Ammon's horn (tissue), 1 donor: ENCODE data around the gene HERPUD1.
"Not testable (repeated sequence)": the region's sequence is repeated elsewhere in the genome, so short reads cannot be mapped to it uniquely, and the experiment has no call there.

Experiments
- DNase-seq: peaks from one replicate; pipeline ENCODE4 v3.0.0-alpha.2; 2016; ENCODE audit warnings: low spot score

The HERPUD1 gene

DNA sequence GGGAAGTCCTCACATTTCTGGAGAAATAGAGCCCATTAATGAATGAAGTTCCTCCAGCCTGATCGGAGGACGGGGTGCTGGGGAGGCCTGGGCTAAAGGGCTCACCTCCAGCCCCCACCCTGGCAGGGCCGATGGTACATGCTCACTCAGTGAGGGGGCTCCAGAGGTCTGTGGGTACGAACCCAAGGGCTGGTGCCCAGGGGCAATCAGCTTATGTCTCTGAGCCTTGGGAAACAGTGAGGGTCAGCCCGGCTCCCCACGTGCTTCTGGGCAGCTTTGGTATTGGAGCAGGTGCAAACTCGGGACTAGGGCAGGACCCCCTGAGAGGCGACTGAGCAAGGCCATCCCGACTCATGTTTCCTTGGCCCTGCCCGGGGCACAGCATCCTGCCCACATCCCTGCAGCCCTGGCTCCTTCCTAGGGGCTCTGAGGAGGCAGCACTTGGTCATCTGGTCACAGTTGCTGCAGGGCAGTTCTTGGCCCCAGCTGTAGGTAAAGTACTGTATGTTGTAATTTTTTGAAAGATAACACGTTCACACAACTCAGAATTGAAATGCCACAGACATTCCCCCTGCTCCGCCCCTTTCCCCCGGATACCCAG lies 28.8 kb downstream of the HERPUD1 start:
- no peak for DNase-seq

DNA sequence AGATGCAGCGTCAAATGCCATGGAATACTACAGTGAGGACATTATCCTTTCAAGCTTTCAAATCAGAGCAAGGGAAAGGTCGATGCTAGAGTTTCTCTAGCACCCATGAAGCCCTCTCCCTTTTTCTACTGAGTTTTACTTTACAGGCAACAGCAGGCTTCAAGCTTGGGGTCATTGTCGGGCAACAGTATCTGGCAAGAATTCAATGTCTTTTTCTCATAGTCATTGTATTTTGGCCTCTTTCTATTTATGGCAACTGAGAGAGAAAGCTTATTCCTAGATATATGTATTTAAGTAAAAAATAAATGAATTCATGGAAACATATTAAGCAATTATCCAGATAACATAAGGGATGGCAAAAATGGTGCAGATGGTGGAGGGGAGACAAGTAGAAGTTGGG lies 29.4 kb downstream of the HERPUD1 start:
- DNase-seq, result no peak

DNA sequence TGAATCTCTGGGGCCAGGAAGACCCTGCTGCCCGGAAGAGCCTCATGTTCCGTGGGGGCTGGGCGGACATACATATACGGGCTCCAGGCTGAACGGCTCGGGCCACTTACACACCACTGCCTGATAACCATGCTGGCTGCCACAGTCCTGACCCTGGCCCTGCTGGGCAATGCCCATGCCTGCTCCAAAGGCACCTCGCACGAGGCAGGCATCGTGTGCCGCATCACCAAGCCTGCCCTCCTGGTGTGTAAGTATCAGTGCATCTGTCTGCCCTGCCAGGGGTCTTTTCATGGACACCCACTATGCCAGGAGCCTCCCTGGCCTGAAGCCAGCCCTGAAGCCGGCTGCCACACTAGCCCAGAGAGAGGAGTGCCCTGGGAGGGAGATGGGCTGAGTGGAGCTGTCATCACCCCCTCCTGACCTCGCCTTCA lies 29.9 kb downstream of the HERPUD1 start, which contains the start of gene CETP:
TSS of gene CETP (plus strand) at position 100 of the 431 bp plus-strand sequence. CDS start at position 130, 30 bp downstream.
- no peak for DNase-seq

DNA sequence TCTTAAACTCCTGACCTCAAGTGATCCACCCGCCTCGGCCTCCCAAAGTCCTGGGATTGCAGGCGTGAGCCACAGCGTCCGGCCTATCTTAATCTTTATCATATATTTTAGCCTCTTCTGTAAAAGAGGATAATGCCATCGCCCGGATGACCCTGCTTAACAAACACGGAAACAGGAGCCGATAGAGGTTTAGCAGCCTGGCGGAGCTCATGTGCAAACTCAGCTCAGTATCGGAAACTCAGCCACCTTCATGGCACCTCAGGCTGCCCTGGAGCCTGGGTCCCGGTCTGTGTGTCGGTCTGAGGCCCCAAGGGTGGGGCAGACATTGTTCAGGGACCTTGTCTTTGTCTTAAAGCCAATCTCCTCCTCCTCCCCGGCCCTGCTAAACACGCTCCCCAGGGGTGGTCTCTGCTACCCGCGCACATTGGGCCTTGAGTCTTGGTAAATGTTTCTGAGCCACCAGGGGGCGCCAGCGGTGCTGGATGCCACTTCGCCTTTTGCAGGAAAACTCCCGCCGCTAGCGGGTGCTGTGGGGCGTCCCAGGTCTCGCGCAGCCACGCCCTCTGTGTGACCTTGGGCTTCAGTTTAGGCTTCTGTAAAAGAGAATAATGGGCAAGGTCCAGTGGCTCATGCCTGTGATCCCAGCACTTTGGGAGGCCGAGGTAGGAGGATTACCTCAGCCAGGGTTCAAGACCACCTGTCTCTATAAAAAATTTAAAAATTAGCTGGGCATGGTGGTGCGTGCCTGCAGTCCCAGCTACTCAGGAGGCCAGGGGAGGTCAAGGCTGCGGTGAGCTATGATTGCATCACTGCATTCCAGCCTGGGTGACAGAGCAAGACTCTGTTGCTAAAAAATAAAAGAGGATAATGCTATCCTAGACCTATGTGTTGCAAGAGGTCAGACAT lies 32.6 kb downstream of the HERPUD1 start:
- peak; percentile 63 for DNase-seq

DNA sequence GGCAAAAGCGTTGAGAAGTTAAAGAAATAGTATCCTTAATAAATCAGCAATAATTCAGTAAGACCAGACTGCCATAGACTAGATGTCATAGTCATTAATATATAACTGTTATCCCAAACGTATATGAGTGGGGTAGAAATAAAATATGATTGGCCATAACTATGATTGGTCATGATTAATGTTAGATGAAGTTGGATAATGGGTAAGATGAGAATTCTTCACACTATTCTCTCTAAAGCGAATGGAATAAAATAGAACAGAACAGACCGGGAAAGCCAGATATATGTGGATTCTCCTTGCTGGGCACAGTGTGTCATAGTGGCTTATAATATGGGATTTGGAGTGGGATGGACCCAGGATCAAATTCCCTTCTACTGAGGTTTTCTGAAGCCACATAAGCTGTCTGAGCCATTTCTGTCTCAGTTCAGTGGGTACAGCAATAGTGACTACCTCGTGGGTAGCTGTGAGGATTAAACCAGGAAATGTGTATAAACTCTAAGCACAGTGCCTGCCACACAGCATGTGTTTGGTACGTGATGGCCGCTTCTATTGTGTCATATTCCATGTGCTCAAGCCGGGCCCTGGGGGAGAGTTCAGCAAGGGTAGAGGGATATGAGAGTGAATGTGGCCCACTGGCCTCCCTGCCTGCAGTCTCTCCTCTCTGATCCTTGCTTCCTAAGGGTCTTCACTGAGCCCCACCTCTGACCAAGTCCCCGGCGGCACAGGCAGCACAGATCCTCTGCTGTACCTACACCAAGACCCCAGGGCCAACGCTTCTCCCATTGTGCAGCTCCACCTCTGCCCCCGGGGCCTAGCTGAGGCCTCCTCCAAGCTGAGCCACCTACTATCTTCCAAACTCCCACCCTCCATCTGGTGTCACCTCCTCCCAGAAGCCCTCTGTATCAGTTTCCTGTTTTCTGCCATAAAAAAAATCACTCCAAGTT lies 33.5 kb downstream of the HERPUD1 start:
- DNase-seq, result peak; percentile 67

DNA sequence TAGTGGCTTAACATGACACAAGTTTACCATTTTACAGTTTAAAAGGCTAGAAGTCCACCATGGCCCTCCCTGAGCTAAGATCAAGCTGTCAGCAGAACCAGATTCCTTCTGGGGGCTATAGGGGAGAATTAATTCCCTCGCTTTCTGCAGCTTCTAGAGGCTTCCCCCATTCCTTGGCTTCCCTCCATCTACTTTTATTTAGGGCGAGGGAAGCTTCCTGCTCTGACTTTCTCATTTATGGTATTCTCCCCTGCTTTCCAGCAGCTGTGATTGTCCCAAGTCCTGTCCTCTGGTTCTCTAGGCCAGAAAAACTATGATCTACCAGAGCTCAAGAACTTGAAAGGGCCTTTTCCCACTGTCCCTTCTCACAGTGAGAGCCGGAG lies 34.1 kb downstream of the HERPUD1 start:
- no peak for DNase-seq

DNA sequence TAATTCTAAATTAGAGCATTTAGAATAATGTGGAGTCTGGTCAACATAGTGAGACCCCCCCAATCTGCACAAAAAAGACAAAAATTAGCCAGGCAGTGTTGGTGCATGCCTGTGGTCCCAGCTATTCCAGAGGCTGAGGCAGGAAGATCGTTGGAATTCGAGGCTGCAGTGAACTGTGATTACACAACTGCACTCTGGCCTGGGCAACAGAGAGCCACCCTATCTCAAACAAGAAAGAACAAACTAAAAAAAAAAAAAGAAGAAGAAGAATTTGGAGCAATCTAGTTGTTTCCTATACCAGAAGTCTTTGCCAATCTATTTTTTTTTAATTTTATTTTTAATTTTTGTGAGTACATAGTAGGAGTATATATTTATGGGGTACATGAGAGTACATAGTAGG lies 35.8 kb downstream of the HERPUD1 start:
- no peak for DNase-seq

DNA sequence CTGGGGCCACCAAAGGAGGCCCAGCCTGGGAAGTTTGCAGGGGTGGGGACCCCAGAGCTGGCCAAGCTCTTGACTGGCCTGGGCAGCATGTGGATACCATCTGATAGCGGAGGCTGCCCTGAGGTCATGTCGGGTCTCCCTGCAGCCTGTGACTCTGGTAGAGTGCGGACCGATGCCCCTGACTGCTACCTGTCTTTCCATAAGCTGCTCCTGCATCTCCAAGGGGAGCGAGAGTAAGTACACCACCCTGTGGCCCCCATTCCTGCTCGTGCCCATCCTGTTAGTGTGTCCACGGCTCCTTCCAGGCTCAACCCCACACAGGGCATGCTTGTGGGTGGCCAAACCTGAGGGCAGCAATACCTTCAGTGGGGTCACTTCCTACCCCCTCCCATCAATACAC lies 37.8 kb downstream of the HERPUD1 start:
- DNase-seq, result no peak

DNA sequence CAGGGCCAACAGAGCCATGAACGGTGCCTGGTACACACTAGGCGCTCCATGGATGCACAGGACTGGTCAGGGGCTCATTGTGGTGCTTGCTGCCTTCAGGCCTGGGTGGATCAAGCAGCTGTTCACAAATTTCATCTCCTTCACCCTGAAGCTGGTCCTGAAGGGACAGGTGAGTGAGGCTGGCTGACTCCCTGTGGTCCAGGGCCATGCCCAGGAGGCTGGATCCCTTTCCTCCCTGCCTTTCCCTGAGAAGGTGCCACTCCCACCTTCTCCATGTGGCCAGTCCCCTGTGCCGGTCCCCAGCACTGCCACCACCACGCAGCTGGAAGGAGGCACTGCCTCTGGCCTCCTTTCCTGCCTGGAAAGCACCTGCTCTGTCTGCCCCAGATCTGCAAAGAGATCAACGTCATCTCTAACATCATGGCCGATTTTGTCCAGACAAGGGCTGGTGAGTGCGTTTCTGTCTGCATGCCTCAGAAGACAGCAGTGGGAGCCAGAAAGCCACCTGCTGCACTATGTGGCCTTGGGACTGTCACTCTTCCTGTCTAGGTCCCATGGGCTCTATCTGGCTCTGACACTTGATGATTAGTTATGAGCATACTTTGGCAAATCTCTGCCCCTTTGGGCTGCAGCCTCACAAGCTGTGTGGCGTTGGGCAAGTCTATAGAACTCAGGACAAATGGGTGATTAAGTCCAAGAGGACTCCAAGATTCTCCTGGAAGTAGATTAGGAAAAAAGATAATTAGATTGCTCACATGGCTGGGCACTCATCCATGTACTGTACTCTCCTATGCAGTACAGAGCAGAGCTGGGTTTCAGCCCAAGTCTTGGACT lies 39.2 kb downstream of the HERPUD1 start:
- no peak for DNase-seq

DNA sequence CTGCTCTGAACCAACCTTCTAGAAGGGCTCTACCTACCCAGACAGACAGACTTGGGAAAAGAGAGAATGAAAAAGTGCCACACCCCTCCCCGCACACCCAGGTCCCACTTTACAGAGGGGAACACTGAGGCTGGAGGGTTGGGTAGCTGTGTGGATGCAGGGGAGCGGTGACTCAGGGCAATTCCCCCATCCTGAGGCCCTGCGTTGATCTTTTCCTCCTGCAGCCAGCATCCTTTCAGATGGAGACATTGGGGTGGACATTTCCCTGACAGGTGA lies 39.8 kb downstream of the HERPUD1 start:
- no peak for DNase-seq

DNA sequence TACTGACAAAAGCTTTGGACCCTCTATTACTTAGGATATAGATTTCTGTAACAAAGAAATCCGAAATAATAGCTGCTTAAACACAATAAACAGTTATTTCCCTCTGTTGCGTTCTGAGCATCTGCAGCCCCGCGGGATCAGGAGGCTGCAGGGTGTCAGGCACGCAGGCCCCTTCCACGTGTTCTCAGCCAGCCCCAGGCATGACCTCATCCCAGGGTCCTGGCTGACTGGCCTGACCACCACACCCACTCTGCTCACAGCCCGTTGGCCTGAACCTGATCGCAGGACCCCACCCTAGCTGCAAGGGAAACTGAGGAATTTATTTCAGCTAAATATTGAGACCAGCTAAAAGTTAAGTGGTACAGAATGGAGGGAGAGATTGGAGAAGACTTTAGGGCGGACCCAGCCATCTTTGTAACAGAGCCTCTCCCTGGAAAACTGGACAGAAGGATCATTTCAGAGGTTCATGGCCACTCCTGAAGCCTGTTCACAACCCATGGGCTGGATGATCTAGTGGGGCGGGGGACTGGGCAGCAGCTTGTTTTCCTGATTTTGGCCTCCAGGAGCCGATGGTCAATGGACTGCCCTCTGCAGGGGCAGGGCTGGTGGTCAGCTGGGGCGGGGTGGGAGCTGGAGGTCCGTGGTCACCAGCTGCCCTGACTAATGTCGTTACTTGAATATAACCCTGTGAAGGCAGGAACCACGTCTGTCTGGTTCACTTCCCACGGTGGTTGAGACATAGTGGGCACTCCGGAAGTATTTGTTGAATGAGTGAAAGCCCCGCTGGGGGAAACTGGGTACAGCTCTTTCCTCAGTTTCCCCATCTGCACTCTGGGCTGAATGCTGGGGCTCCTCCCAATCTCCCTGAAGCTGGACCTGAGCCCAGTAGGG lies 40.7 kb downstream of the HERPUD1 start:
- no peak for DNase-seq

DNA sequence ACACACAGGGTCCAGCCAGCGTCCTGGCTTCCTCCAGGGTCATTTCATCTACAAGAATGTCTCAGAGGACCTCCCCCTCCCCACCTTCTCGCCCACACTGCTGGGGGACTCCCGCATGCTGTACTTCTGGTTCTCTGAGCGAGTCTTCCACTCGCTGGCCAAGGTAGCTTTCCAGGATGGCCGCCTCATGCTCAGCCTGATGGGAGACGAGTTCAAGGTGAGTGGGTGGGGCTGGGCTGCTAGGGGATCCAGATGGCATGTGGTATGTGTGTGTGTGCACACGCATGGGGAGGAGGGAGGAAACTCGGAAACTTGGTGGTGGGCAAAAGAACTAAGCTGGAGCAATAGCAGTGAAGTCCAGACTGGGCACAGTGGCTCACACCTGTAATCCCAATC lies 41.4 kb downstream of the HERPUD1 start:
- no peak for DNase-seq

DNA sequence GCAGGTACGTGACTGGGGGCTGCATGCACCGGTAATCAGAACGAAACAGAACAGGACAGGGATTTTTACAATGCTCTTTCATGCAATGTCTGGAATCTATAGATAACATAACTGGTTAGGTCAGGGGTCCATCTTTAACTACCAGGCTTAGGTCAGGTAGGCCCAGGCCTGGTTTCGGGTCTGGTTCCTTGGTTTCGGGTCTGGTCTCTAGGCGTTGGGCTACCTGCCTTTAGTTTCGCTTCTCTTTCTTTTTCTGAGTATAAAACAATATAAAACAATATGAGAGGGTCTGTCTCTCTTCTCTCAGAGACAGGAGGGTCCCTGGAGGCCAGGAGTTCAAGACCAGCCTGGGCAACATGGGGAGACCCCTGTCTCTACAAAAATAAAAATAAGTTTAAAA lies 42.0 kb downstream of the HERPUD1 start:
- DNase-seq, result not testable (repeated sequence)

DNA sequence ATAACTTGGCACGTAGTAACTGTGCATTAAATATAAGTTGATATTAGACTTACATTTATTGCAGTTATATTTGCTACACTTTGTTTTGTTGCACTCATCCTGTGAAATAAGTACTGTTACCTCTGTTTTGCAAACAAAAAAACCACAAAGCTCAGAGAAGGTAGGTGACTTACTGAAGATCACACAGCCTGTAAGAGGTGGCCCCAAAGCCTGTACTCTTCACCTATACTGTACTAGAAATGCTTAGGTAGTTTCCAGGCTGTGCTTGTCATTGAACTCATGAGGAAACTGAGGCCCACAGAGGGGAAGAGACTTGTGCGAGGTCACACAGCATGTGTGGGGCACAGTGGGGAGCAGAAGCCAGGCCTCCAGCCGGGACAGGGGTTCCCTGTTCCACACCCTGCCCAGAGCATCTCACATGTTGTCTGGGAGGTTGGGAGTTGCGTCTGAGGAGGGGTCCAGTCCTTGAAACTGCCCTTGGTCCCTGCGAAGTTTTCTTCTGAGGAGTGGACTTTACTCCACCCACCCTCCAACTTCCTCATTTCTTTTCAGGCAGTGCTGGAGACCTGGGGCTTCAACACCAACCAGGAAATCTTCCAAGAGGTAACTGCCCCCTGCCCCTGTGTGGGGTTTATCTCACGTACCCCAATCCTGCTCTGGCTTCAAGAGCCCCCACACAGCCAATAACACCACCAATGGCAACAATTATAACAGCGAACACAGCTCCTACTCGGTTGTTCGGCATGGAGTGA lies 42.8 kb downstream of the HERPUD1 start:
- DNase-seq, result no peak

DNA sequence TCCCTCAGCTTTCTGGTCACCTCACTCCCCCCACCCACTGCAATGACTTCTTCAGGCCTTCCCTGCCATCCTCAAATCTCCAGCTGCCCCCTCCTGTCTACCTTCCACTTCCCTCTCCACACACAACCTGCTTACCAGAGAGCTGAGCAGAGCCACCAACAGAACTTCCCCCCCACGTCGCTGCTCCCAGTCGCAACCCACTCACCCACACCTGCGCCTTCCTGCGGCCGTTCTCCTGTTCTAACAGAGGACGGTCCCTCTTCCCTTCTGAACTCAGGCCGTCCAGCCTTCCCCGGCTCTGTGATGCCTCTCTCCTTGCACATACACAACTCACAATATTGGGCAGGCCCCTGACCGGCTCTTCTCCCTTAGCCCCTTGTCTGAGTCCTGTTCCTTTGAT lies 43.8 kb downstream of the HERPUD1 start:
- no peak for DNase-seq

DNA sequence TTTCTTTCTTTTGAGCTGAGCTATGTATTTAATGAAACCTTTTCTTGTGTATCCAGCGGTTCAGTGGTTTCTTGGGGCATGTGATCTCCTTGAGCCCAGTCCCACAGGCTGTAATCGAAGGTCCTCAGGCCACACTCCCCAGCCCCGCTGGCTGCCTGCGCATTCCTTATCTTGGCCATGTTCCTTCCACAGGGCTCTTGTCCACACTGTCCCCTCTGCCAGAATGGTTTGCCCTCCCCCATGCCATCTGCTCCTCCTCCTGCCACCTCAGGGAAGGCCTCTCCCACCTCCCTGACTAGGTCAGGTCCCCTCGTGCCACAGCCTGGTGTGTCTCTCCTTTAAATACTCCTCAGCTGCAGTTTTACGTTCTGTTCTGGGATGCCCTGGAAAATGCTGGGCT lies 45.3 kb downstream of the HERPUD1 start:
- DNase-seq, result no peak

DNA sequence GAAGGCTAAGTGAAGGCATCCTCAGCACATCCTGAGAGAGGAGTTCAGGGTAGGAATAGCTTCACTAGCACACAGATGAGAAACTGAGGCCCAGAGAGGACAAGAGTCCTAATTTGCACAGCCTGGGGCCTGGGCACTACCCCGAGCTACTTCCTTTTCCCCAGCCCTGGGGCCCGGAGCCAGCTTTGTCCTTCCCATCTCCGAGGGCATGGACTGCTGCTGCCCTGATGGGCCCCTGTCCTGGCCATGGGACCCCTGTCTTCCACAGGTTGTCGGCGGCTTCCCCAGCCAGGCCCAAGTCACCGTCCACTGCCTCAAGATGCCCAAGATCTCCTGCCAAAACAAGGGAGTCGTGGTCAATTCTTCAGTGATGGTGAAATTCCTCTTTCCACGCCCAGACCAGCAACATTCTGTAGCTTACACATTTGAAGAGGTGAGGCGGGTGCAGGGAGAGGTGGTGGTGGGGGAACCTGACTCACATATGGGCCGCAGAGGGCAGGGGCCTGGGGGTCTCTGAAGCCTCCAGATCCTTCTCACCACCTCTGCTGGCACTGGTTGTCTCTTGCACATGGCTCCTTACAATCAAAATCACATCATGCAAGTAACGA lies 46.0 kb downstream of the HERPUD1 start:
- no peak for DNase-seq

DNA sequence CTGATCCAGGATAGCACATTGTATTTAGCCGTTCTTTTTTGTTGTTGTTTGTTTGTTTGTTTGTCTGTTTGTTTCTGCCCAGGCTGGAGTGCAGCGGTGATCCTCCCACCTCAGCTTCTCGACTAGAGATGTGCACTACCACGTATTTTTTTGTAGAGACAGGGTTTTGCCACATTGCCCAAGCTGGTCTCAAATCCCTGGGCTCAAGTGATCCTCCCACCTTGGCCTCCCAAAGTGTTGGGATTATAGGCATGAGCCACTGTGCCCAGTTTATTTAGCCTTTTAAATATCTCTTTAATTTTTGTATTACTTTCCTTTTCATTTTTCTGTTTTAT lies 48.2 kb downstream of the HERPUD1 start:
- DNase-seq, result no peak
